ENCODE measurements around the gene LGALSL.

- TF ChIP-seq POLR2A (IDR thresholded peaks at IDR 0.05) (no peak), POLR2AphosphoS5 (IDR thresholded peaks at IDR 0.05) (no peak)
- TF ChIP-seq, protein P1, sequence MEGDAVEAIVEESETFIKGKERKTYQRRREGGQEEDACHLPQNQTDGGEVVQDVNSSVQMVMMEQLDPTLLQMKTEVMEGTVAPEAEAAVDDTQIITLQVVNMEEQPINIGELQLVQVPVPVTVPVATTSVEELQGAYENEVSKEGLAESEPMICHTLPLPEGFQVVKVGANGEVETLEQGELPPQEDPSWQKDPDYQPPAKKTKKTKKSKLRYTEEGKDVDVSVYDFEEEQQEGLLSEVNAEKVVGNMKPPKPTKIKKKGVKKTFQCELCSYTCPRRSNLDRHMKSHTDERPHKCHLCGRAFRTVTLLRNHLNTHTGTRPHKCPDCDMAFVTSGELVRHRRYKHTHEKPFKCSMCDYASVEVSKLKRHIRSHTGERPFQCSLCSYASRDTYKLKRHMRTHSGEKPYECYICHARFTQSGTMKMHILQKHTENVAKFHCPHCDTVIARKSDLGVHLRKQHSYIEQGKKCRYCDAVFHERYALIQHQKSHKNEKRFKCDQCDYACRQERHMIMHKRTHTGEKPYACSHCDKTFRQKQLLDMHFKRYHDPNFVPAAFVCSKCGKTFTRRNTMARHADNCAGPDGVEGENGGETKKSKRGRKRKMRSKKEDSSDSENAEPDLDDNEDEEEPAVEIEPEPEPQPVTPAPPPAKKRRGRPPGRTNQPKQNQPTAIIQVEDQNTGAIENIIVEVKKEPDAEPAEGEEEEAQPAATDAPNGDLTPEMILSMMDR (IDR thresholded peaks at IDR 0.05), result no peak
Observed at GRCh38 chr2:64410671-64411070, 43.3 kb upstream of the LGALSL start.

All from transverse colon (tissue), 4 donors.